A549 (cell line): Measurements from ENCODE around the gene ADPGK. TPM values are rescaled to one million over a fixed set of nuclear protein-coding genes. Genes with fewer than 3 reads are reported as not detected.

Experiments
- ATAC-seq, 2 experiments: fragments of 200-7000 bp in 1 of 2; fragments of >200 bp in 1 of 2; cut with Nextera tagmentation in 1 of 2; cut with Tn5 transposase in 1 of 2; 3 replicates each; pipeline versions ENCODE4 v1.8.0 to v1.9.1; 2018 to 2020; ENCODE audit warnings: mild to moderate bottlenecking in 1 of 2, moderate library complexity in 1 of 2
- CTCF ChIA-PET: fragments of 300-600 bp; sonication (Branson Sonifier 250); formaldehyde crosslinking; extraction: SDS; loops from one replicate; lab custom pipeline; 2021; ENCODE audit warnings: antibody characterized with exemption, inconsistent platforms; lab: Yijun Ruan, JAX
- POLR2A ChIA-PET: fragments of 350-600 bp; formaldehyde crosslinking; extraction: SDS; loops from one replicate; lab custom pipeline; 2021; ENCODE audit warnings: antibody characterized with exemption, inconsistent platforms; lab: Yijun Ruan, JAX
- DNase-seq, 2 experiments: peaks; one replicate each; pipeline versions ENCODE4 v3.0.0 to v3.0.0-alpha.2; 2011 to 2016; ENCODE audit warnings: low read depth in 1 of 2, low spot score in 1 of 2
- FAIRE-seq: peaks from 2 replicates; lab custom pipeline; 2011; peaks lifted over from hg19 to GRCh38; lab: Jason Lieb, UNC
- H3K27ac ChIP-seq, 2 experiments: fragments of >200 bp; sonication (Bioruptor Twin); formaldehyde crosslinking; 3 replicates each; pipeline ENCODE4 v1.5.1; 2016 to 2017
- H3K4me1 ChIP-seq: fragments of >200 bp; sonication (Bioruptor Twin); formaldehyde crosslinking; 3 replicates; pipeline ENCODE4 v1.6.1; 2016
- H3K4me2 ChIP-seq: fragments of >200 bp; sonication (Bioruptor Twin); formaldehyde crosslinking; 3 replicates; pipeline ENCODE4 v1.6.1; 2016
- H3K4me3 ChIP-seq: fragments of >200 bp; sonication (Bioruptor Twin); formaldehyde crosslinking; 3 replicates; pipeline ENCODE4 v1.5.1; 2016
- H3K9me3 ChIP-seq: fragments of >200 bp; sonication (Bioruptor Twin); formaldehyde crosslinking; 3 replicates; pipeline ENCODE4 v1.6.1; 2016
- CBX2 ChIP-seq: fragments of 200-600 bp; sonication (generic); IDR thresholded peaks from 2 replicates; pipeline ENCODE4 v1.6.1; 2016; ENCODE audit warnings: low read depth, mild to moderate bottlenecking, borderline replicate concordance
- CEBPB ChIP-seq, 2 experiments: fragments of >200 bp in 1 of 2; sonication (Bioruptor Twin) in 1 of 2; formaldehyde crosslinking in 1 of 2; IDR thresholded peaks; 2 replicates each; pipeline ENCODE4 v1.6.1; 2012 to 2016
- EHF ChIP-seq: fragments of 250-450 bp; sonication (Bioruptor Pico); IDR thresholded peaks from 2 replicates; pipeline ENCODE4 v1.5.0; 2020; ENCODE audit warnings: mild to moderate bottlenecking
- ELK1 ChIP-seq: fragments of 150-350 bp; IDR thresholded peaks from 2 replicates; pipeline ENCODE4 v1.6.1; 2014; ENCODE audit warnings: low read depth, mild to moderate bottlenecking, low read length
- FOSB ChIP-seq: fragments of 250-450 bp; sonication (Bioruptor Pico); IDR thresholded peaks from 2 replicates; pipeline ENCODE4 v1.5.0; 2020; ENCODE audit warnings: mild to moderate bottlenecking, moderate library complexity
- FOXS1 ChIP-seq: fragments of 250-450 bp; sonication (Bioruptor Pico); IDR thresholded peaks from 2 replicates; pipeline ENCODE4 v1.5.0; 2020; ENCODE audit warnings: mild to moderate bottlenecking, moderate library complexity
- JUNB ChIP-seq: fragments of >200 bp; sonication (Bioruptor Twin); formaldehyde crosslinking; IDR thresholded peaks from 2 replicates; pipeline ENCODE4 v1.6.1; 2016
- NPAS2 ChIP-seq: fragments of 250-450 bp; sonication (Bioruptor Pico); IDR thresholded peaks from 2 replicates; pipeline ENCODE4 v1.8.0; 2022; ENCODE audit warnings: mild to moderate bottlenecking, moderate library complexity, borderline replicate concordance
- POLR2AphosphoS2 ChIP-seq: conservative IDR thresholded peaks from 2 replicates; pipeline ENCODE4 v1.6.1; 2012; ENCODE audit warnings: low read length, improper control_type of control experiment, inconsistent platforms
- REST ChIP-seq: fragments of 200-600 bp; sonication (generic); IDR thresholded peaks from 2 replicates; pipeline ENCODE4 v1.6.1; 2016; ENCODE audit warnings: antibody characterized with exemption, mild to moderate bottlenecking, moderate library complexity
- SMC3 ChIP-seq: fragments of >200 bp; sonication (Bioruptor Twin); formaldehyde crosslinking; IDR thresholded peaks from 3 replicates; pipeline ENCODE4 v1.6.1; 2018; ENCODE audit warnings: inconsistent platforms
- SREBF2 ChIP-seq: fragments of 450-650 bp; IDR thresholded peaks from 2 replicates; pipeline ENCODE4 v1.6.1; 2014; ENCODE audit warnings: mild to moderate bottlenecking, moderate library complexity
- ZNF302 ChIP-seq: fragments of 250-450 bp; sonication (Bioruptor Pico); IDR thresholded peaks from 2 replicates; pipeline ENCODE4 v1.9.0; 2021; ENCODE audit warnings: inconsistent platforms, mild to moderate bottlenecking, moderate library complexity
- WGBS: methylation state at CpG from one replicate; pipeline ENCODE4 v1.1.6; 2017; ENCODE audit errors: missing lambda C conversion rate; 5-methylcytosine and 5-hydroxymethylcytosine counted together
- polyA plus RNA-seq, 4 experiments: library from polyadenylated mRNA; depleted of rRNA in 3 of 4; stranded (reverse); fragments of >200 nt; fragmentation: RNase III in 1 of 4; extraction: RNeasy Plus Mini Kit Qiagen cat#74134 plus additional on column Dnase treatment in 1 of 4; gene quantifications; 2 replicates in 3 of 4; 3 replicates in 1 of 4; pipeline ENCODE4 v1.2.3, GENCODE V29; 2011 to 2017
- TF ChIP-seq, protein P1 (sequence below): fragments of 450-650 bp; IDR thresholded peaks from 2 replicates; pipeline ENCODE4 v1.6.1; 2014; ENCODE audit warnings: antibody characterized with exemption
- TF ChIP-seq, protein P2 (sequence below): IDR thresholded peaks from 2 replicates; pipeline ENCODE4 v1.6.1; 2012; ENCODE audit warnings: low read depth, borderline replicate concordance
- TF ChIP-seq, protein P3 (sequence below): fragments of 250-450 bp; sonication (Bioruptor Pico); IDR thresholded peaks from 2 replicates; pipeline ENCODE4 v1.5.0; 2021; ENCODE audit warnings: mild to moderate bottlenecking, moderate library complexity, borderline replicate concordance

The ADPGK gene
- polyA plus RNA-seq, 2 of the 4 experiments (the other 2 are of a cell fraction), result 56.6 to 98.3 TPM

DNA sequence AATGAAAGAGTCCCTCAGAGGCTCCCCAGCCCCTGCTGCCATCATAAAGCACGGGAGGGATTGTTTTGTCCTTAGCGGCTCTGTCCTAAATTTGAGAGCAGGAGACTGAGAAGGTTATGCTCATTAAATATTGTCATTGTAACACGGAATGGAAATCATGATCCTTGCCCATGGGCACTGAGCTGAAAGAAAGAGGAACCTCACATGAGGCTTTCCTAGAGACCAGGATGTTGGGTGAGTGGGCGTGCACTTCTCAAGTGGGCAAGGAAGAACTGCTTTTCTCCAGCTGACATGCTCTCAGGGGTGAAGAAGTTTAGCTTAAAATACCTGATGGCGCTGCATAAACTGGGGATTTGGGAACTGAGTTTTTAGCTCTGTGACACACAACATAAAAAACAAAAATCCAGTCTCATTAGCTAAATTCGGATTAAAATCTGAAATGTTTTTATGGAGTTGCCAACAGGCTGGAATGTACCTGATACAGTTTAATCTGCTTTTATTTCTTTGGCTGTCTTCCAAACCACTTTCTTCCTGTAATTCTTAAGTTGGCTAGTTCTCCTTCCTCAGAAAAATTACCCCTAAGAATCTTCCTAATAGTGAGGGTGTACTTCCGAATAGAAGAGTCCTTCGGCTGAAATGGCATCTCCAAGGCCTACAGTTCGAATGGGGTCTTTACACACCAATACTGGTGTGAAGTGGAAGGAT is 31.7 kb downstream of the ADPGK start:
- 94% methylated on average over 9 of the region's 9 CpGs for WGBS
- TF ChIP-seq CEBPB (IDR thresholded peaks at IDR 0.05) (no peak), ZNF302 (CRISPR knock-in tag) (no peak), FOXS1 (CRISPR knock-in tag) (no peak), ELK1 (no peak), EHF (CRISPR knock-in tag) (no peak), FOSB (no peak), NPAS2 (CRISPR knock-in tag) (no peak), SMC3 (no peak), REST (no peak), CBX2 (no peak), JUNB (no peak)
- TF ChIP-seq, protein P1, sequence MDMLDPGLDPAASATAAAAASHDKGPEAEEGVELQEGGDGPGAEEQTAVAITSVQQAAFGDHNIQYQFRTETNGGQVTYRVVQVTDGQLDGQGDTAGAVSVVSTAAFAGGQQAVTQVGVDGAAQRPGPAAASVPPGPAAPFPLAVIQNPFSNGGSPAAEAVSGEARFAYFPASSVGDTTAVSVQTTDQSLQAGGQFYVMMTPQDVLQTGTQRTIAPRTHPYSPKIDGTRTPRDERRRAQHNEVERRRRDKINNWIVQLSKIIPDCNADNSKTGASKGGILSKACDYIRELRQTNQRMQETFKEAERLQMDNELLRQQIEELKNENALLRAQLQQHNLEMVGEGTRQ, result no peak
- TF ChIP-seq, protein P2, sequence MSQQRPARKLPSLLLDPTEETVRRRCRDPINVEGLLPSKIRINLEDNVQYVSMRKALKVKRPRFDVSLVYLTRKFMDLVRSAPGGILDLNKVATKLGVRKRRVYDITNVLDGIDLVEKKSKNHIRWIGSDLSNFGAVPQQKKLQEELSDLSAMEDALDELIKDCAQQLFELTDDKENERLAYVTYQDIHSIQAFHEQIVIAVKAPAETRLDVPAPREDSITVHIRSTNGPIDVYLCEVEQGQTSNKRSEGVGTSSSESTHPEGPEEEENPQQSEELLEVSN, result no peak
- TF ChIP-seq, protein P3, sequence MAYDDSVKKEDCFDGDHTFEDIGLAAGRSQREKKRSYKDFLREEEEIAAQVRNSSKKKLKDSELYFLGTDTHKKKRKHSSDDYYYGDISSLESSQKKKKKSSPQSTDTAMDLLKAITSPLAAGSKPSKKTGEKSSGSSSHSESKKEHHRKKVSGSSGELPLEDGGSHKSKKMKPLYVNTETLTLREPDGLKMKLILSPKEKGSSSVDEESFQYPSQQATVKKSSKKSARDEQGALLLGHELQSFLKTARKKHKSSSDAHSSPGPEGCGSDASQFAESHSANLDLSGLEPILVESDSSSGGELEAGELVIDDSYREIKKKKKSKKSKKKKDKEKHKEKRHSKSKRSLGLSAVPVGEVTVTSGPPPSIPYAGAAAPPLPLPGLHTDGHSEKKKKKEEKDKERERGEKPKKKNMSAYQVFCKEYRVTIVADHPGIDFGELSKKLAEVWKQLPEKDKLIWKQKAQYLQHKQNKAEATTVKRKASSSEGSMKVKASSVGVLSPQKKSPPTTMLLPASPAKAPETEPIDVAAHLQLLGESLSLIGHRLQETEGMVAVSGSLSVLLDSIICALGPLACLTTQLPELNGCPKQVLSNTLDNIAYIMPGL (CRISPR knock-in tag), result no peak
- Histone ChIP-seq H3K4me3 (no peak overlapping the region), H3K4me1 (no peaks in the 10 kb centered on the region), H3K4me2 (no peak overlapping the region), H3K9me3 (no peaks in the 10 kb centered on the region), H3K27ac (no peak overlapping the region)
- FAIRE-seq, result no peak
- DNase-seq, result no peak
- POLR2A ChIA-PET, result no interaction called here
- CTCF ChIA-PET, result interaction anchor here (1.0 to 2.5 kb wide), 4 partner anchors 16 to 152 kb away, joined by 3 to 18 read pairs (median 4); no protein-coding TSS in a partner anchor
- no peak for ATAC-seq

DNA sequence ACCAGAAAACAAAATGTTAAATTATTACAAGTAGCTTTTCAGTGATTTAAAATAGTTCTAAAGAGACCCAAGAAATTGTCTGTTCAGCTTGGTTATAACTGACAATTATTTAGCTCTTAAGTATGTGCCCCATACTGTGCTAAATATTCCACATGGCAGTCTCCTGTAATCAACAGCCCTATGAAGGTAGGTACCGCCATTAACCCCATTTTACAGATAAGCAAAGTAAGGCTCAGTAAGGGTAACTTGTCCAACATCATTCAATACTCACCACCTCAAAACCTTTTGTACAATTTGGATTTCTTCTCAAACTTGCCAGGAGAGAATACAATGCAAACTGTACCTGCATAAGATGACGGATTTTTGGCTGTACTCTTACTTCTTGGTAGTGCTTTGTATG is 33.9 kb downstream of the ADPGK start:
- H3K27ac ChIP-seq, result no peak overlapping the region
- DNase-seq, result no peak
- TF ChIP-seq SREBF2, result no peak
- no peak for TF ChIP-seq POLR2AphosphoS2
- TF ChIP-seq REST, result no peak
- TF ChIP-seq ELK1, result no peak
- TF ChIP-seq, protein P1, result no peak
- TF ChIP-seq, all 56 proteins: peak for 0
- ATAC-seq (no peak), FAIRE-seq (no peak)
- no peak overlapping the region for H3K4me2 ChIP-seq
- H3K4me3 ChIP-seq, result no peak overlapping the region
- no peaks in the 10 kb centered on the region for H3K4me1 ChIP-seq
- ChIA-PET POLR2A (no interaction called here), CTCF (interaction anchor here (0.9 to 1.7 kb wide), 6 partner anchors 9 to 35 kb away, joined by 3 to 6 read pairs (median 4); no protein-coding TSS in a partner anchor)
- WGBS, result 94% methylated on average over 2 of the region's 2 CpGs
- no peaks in the 10 kb centered on the region for H3K9me3 ChIP-seq
